WTC11 (cell line): ENCODE measurements around the gene SH2B3. TPM values are rescaled to one million over a fixed set of nuclear protein-coding genes. Genes with fewer than 3 reads are reported as not detected.
A peak's percentile ranks its signal among the peaks of the same experiment; 100 is the strongest.

Experiments
- ATAC-seq: fragments of 200-7000 bp; cut with Tn5 transposase; 2 replicates; pipeline ENCODE4 v1.10.0; 2021; ENCODE audit warnings: mild to moderate bottlenecking, moderate library complexity
- CTCF ChIA-PET: fragments of 300-600 bp; sonication (Branson Sonifier 250); formaldehyde crosslinking; loops from one replicate; lab custom pipeline; 2021; ENCODE audit warnings: antibody characterized with exemption; lab: Charles Lee
- POLR2A ChIA-PET: fragments of 350-600 bp; sonication (Branson Sonifier 250); formaldehyde crosslinking; loops from one replicate; lab custom pipeline; 2021; ENCODE audit warnings: antibody characterized with exemption; lab: Charles Lee
- DNase-seq: peaks from one replicate; pipeline ENCODE4 v3.0.0; 2021; ENCODE audit warnings: low spot score
- H3K27ac Mint-ChIP-seq: 2 replicates; pipeline ENCODE4 v1.8.0; 2021; ENCODE audit warnings: mixed read lengths
- H3K27me3 Mint-ChIP-seq: 2 replicates; pipeline ENCODE4 v1.8.0; 2021; ENCODE audit warnings: low read depth, mild to moderate bottlenecking, moderate library complexity, mixed read lengths
- H3K36me3 Mint-ChIP-seq: 2 replicates; pipeline ENCODE4 v1.8.0; 2021; ENCODE audit warnings: mixed read lengths
- H3K4me1 Mint-ChIP-seq: 2 replicates; pipeline ENCODE4 v1.8.0; 2022; ENCODE audit warnings: mixed read lengths
- H3K4me3 Mint-ChIP-seq: 2 replicates; pipeline ENCODE4 v1.8.0; 2021; ENCODE audit warnings: mild to moderate bottlenecking, moderate library complexity, mixed read lengths
- H3K9me3 Mint-ChIP-seq: 2 replicates; pipeline ENCODE4 v1.8.0; 2021; ENCODE audit warnings: mixed read lengths
- AR ChIP-seq: fragments of 250-450 bp; sonication (Bioruptor Pico); IDR thresholded peaks from 2 replicates; pipeline ENCODE4 v1.9.0; 2021; ENCODE audit warnings: mild to moderate bottlenecking
- CBFB ChIP-seq: sonication (generic); formaldehyde crosslinking; IDR thresholded peaks from 2 replicates; pipeline ENCODE4 v1.8.1; 2022; ENCODE audit warnings: mild to moderate bottlenecking, low read depth, missing genetic modification reagents
- CDX4 ChIP-seq: fragments of 250-450 bp; sonication (Bioruptor Pico); IDR thresholded peaks from 2 replicates; pipeline ENCODE4 v1.9.0; 2021; ENCODE audit warnings: moderate library complexity, mild to moderate bottlenecking, inconsistent platforms, borderline replicate concordance
- CTCF ChIP-seq: fragments of 200-600 bp; IDR thresholded peaks from 2 replicates; pipeline ENCODE4 v1.8.0; 2022; ENCODE audit warnings: antibody characterized with exemption
- E2F4 ChIP-seq: sonication (generic); formaldehyde crosslinking; IDR thresholded peaks from 2 replicates; pipeline ENCODE4 v1.8.1; 2022; ENCODE audit warnings: low read depth, mild to moderate bottlenecking, moderate library complexity, missing genetic modification reagents, borderline replicate concordance
- ESRRA ChIP-seq: sonication (generic); formaldehyde crosslinking; IDR thresholded peaks from 2 replicates; pipeline ENCODE4 v1.8.1; 2022; ENCODE audit warnings: mild to moderate bottlenecking, missing genetic modification reagents, borderline replicate concordance
- FOXJ3 ChIP-seq: sonication (generic); formaldehyde crosslinking; IDR thresholded peaks from 2 replicates; pipeline ENCODE4 v1.9.0; 2021; ENCODE audit warnings: missing genetic modification reagents, mild to moderate bottlenecking, borderline replicate concordance
- FOXP1 ChIP-seq: sonication (generic); formaldehyde crosslinking; IDR thresholded peaks from 2 replicates; pipeline ENCODE4 v1.8.0; 2022; ENCODE audit warnings: missing genetic modification reagents, mild to moderate bottlenecking, moderate library complexity, borderline replicate concordance
- JAZF1 ChIP-seq: fragments of 250-450 bp; sonication (Bioruptor Pico); IDR thresholded peaks from 2 replicates; pipeline ENCODE4 v1.9.0; 2021; ENCODE audit warnings: moderate library complexity, mild to moderate bottlenecking, inconsistent platforms
- PREB ChIP-seq: sonication (generic); formaldehyde crosslinking; IDR thresholded peaks from 2 replicates; pipeline ENCODE4 v1.8.1; 2022; ENCODE audit warnings: mild to moderate bottlenecking, missing genetic modification reagents, moderate library complexity, borderline replicate concordance
- ZNF281 ChIP-seq: sonication (generic); formaldehyde crosslinking; IDR thresholded peaks from 2 replicates; pipeline ENCODE4 v1.8.0; 2023; ENCODE audit warnings: mild to moderate bottlenecking, missing genetic modification reagents
- ZNF416 ChIP-seq: fragments of 250-450 bp; sonication (Bioruptor Pico); IDR thresholded peaks from 2 replicates; pipeline ENCODE4 v1.9.0; 2021; ENCODE audit warnings: mild to moderate bottlenecking, inconsistent platforms
- ZNF423 ChIP-seq: fragments of 250-450 bp; sonication (Bioruptor Pico); IDR thresholded peaks from 2 replicates; pipeline ENCODE4 v2.1.2; 2022; ENCODE audit warnings: mild to moderate bottlenecking, moderate library complexity
- ZSCAN18 ChIP-seq: fragments of 250-450 bp; sonication (Bioruptor Pico); IDR thresholded peaks from 2 replicates; pipeline ENCODE4 v2.1.2; 2022; ENCODE audit warnings: mild to moderate bottlenecking, moderate library complexity
- total RNA-seq: library from RNA; stranded (reverse); gene quantifications from 3 replicates; pipeline ENCODE4 v1.2.3, GENCODE V29; 2021

Gene SH2B3
- total RNA-seq, 1 experiment from 2014 or later: 31.8 TPM

- no peak for TF ChIP-seq FOXP1 (CRISPR knock-in tag)
- TF ChIP-seq FOXJ3: no peak
Measured at GRCh38 chr12:111451232-111451631, 45.5 kb downstream of the SH2B3 start (continued).

- H3K4me1 Mint-ChIP-seq: peaks cover under 1% of the 10 kb centered on the region; the same call in 1 of the 2 replicates
- no peak for DNase-seq
- no peak for TF ChIP-seq ZNF423 (CRISPR knock-in tag)
- TF ChIP-seq CTCF: peak; percentile 75
Measured at GRCh38 chr12:111451649-111452129, 46.0 kb downstream of the SH2B3 start.

GRCh38 chr12:111453071-111453989 is 47.6 kb downstream of the SH2B3 start:
- Mint-ChIP-seq H3K4me3 (no peak overlapping the region), H3K4me1 (no peaks in the 10 kb centered on the region), H3K27me3 (no peaks in the 10 kb centered on the region), H3K36me3 (peaks cover 58% of the 10 kb centered on the region), H3K9me3 (no peaks in the 10 kb centered on the region), H3K27ac (peak overlapping the region; percentile 83)
- DNase-seq (no peak), ATAC-seq (peak; percentile 44)
- POLR2A ChIA-PET: no interaction called here
- TF ChIP-seq JAZF1 (CRISPR knock-in tag) (no peak), AR (CRISPR knock-in tag) (no peak), ZNF281 (CRISPR knock-in tag) (no peak), PREB (CRISPR knock-in tag) (no peak), ZNF416 (CRISPR knock-in tag) (no peak), CDX4 (CRISPR knock-in tag) (no peak), ESRRA (CRISPR knock-in tag) (no peak), CBFB (CRISPR knock-in tag) (no peak), ZSCAN18 (no peak), E2F4 (no peak)
- CTCF ChIA-PET: interaction anchor here (0.6 to 6.0 kb wide), 3 partner anchors 8 to 228 kb away, joined by 3 to 116 read pairs (median 5); no protein-coding TSS in a partner anchor

More at GRCh38 chr12:111451649-111452129, 46.0 kb downstream of the SH2B3 start:
- no peak for ATAC-seq
- H3K27me3 Mint-ChIP-seq: no peaks in the 10 kb centered on the region
- H3K4me3 Mint-ChIP-seq: no peak overlapping the region
- peaks cover 63% of the 10 kb centered on the region for H3K36me3 Mint-ChIP-seq
- H3K9me3 Mint-ChIP-seq: no peaks in the 10 kb centered on the region
- CTCF ChIA-PET: interaction anchor here (0.5 to 6.0 kb wide), 50 partner anchors 9 to 666 kb away, joined by 3 to 116 read pairs (median 4); partner anchors contain the start of genes ACAD10, BRAP, PHETA1 and SH2B3
- POLR2A ChIA-PET: interaction anchor here (0.6 to 0.8 kb wide), 5 partner anchors 30 to 170 kb away, joined by 3 to 7 read pairs (median 5); no protein-coding TSS in a partner anchor
- H3K27ac Mint-ChIP-seq: peak overlapping the region; percentile 67; the same call in 1 of the 2 replicates
